Cardiac muscle cell (in vitro differentiated cells and primary cell): ENCODE results near the gene COL28A1. TPM values are rescaled to one million over a fixed set of nuclear protein-coding genes. Genes with fewer than 3 reads are reported as not detected.

Source experiments
- DNase-seq, 2 donors: peaks; one replicate each; pipeline versions ENCODE4 v3.0.0 to v3.0.0-alpha.2; 2010 to 2017; ENCODE audit warnings: low read depth in 1 of 2, low spot score in 1 of 2
- H3K27ac ChIP-seq: fragments of 200-600 bp; sonication (generic); 2 replicates; pipeline ENCODE4 v1.5.1; 2016
- H3K27me3 ChIP-seq: fragments of 200-600 bp; sonication (generic); 2 replicates; pipeline ENCODE4 v1.6.0; 2016; ENCODE audit warnings: control low read depth
- H3K36me3 ChIP-seq: fragments of 200-600 bp; sonication (generic); 2 replicates; pipeline ENCODE4 v1.5.1; 2016; ENCODE audit warnings: control low read depth
- H3K4me1 ChIP-seq: fragments of 200-600 bp; sonication (generic); 2 replicates; pipeline ENCODE4 v1.8.1; 2017; ENCODE audit warnings: low read depth, mild to moderate bottlenecking, mixed run types
- H3K4me3 ChIP-seq: fragments of 200-600 bp; sonication (generic); 2 replicates; pipeline ENCODE4 v1.5.1; 2016; ENCODE audit warnings: mild to moderate bottlenecking
- H3K9me3 ChIP-seq: fragments of 200-600 bp; sonication (generic); 2 replicates; pipeline ENCODE4 v1.5.1; 2017; ENCODE audit warnings: low read depth, mild to moderate bottlenecking, control low read depth
- polyA plus RNA-seq: library from polyadenylated mRNA; unstranded; fragments of >200 nt; fragmentation: Nextera tagmentation; extraction: Ambion mirVana; gene quantifications from 2 replicates; pipeline ENCODE4 v1.2.1, GENCODE V29; 2016
- total RNA-seq: library from RNA; depleted of rRNA; stranded (reverse); fragments of >200 nt; gene quantifications from 2 replicates; pipeline ENCODE4 v1.2.3, GENCODE V29; 2016
- TF ChIP-seq, protein P1 (sequence below): IDR thresholded peaks from 2 replicates; pipeline ENCODE4 v1.5.1; 2012; ENCODE audit warnings: low read depth, mild to moderate bottlenecking, low read length

COL28A1 gene
- total and polyA plus RNA-seq, 2 experiments from 2014 or later, result 0.65 to 0.83 TPM

DNA sequence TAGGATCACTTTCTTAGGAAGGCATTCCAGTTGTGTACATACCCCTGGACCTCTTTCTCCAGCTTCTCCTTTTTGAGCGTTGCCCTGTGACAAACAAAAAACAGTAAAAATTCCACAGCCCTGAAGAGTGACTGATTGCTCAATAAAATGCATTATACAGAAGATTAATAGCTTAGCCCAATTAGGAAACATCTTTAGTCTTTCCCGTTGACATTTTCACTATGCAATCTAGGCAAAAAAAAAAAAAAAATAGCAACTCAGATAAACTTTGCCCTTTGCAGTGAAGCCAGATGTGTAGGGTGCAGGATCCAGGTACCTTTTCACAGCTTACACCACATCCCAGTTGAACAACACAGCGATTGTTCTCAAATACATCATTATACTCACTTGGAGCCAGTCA is 17.9 kb downstream of the COL28A1 start:
- no peaks in the 10 kb centered on the region for H3K27me3 ChIP-seq
- no peak overlapping the region for H3K27ac ChIP-seq
- no peaks in the 10 kb centered on the region for H3K9me3 ChIP-seq
- no peaks in the 10 kb centered on the region for H3K4me1 ChIP-seq
- no peak overlapping the region for H3K4me3 ChIP-seq
- no peaks in the 10 kb centered on the region for H3K36me3 ChIP-seq
- no peak for DNase-seq
- TF ChIP-seq, protein P1, sequence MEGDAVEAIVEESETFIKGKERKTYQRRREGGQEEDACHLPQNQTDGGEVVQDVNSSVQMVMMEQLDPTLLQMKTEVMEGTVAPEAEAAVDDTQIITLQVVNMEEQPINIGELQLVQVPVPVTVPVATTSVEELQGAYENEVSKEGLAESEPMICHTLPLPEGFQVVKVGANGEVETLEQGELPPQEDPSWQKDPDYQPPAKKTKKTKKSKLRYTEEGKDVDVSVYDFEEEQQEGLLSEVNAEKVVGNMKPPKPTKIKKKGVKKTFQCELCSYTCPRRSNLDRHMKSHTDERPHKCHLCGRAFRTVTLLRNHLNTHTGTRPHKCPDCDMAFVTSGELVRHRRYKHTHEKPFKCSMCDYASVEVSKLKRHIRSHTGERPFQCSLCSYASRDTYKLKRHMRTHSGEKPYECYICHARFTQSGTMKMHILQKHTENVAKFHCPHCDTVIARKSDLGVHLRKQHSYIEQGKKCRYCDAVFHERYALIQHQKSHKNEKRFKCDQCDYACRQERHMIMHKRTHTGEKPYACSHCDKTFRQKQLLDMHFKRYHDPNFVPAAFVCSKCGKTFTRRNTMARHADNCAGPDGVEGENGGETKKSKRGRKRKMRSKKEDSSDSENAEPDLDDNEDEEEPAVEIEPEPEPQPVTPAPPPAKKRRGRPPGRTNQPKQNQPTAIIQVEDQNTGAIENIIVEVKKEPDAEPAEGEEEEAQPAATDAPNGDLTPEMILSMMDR, result no peak

DNA sequence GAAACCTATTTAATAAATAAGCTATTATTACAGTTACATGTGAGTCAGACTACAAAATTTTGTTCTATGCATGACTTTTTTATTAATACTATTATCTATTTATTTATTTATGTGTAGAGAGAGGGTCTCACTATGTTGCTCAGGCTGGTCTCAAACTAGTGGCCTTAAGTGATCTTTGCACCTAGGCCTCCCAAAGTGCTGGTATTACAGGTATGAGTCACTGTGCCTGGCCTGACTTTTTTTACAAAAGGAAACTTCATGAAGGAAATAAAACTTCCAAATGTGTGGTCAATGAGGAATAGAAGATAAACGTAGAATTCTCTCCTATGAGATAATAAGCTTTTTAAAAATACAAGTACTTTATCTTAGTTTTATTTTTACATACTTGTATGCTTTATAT is 19.0 kb downstream of the COL28A1 start:
- TF ChIP-seq, protein P1, result no peak
- no peak for DNase-seq
- Histone ChIP-seq H3K36me3 (no peaks in the 10 kb centered on the region), H3K27me3 (no peaks in the 10 kb centered on the region), H3K4me1 (no peaks in the 10 kb centered on the region), H3K9me3 (no peaks in the 10 kb centered on the region), H3K27ac (no peak overlapping the region), H3K4me3 (no peak overlapping the region)

DNA sequence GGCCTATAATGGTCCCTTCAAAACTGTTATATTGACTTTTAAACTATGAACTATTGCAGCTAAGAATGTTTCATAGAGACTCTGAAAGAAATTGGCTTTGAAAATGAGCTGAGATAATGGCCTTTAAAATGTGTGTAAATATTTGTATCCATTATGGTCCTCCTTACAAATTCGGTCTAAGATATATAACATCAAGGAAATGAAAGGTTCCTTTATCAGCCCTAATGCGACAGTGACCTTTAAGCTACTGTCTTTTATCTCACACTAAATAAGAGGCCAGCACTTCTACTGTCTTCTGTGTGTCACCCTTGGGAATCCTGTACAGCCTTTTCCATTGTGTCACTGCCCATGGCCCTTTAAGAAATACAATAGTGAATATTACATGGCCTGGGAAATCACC is 19.5 kb downstream of the COL28A1 start:
- no peaks in the 10 kb centered on the region for H3K9me3 ChIP-seq
- TF ChIP-seq, protein P1, result no peak
- no peaks in the 10 kb centered on the region for H3K27me3 ChIP-seq
- no peak overlapping the region for H3K27ac ChIP-seq
- DNase-seq, result no peak
- H3K4me3 ChIP-seq, result no peak overlapping the region
- no peaks in the 10 kb centered on the region for H3K36me3 ChIP-seq
- no peaks in the 10 kb centered on the region for H3K4me1 ChIP-seq

DNA sequence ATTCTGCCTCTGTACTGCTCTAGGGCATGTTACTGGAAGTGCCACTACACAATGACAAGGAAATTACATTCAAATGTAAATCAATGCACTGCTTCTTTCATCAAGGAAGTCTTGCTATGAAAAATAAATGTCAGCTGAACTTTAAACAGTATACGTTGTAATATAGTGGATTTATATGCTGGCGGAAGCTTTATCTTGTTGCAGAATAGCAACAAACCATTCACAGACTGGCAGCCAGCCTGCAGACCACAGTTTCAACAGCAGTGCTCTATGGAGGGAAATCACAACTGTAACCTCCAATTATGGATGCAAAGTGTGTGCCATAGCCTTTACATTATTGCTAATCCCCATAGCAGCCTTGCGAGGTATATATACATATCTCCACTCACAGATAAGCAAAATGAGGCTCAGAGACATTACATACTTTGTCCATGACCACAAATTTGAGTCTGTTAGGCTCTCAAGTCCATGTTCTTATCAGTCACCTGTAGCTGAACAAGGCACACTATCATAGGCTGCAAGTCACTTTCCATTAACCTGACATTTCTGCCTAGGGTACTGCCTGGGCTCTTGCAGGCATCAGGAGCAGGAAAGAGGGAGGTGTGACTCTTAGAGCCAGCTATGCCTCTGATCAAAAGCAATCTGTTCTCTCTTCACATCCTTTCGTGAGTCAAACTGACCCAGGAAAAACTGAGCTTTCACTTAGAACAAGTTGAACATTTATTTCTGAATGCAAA is 22.6 kb downstream of the COL28A1 start:
- H3K9me3 ChIP-seq, result no peaks in the 10 kb centered on the region
- DNase-seq, result peak in 1 of 2 donors; percentile 10
- no peak overlapping the region for H3K4me3 ChIP-seq
- H3K27ac ChIP-seq, result no peak overlapping the region
- TF ChIP-seq, protein P1, result no peak
- H3K4me1 ChIP-seq, result no peaks in the 10 kb centered on the region
- H3K27me3 ChIP-seq, result no peaks in the 10 kb centered on the region
- no peaks in the 10 kb centered on the region for H3K36me3 ChIP-seq

DNA sequence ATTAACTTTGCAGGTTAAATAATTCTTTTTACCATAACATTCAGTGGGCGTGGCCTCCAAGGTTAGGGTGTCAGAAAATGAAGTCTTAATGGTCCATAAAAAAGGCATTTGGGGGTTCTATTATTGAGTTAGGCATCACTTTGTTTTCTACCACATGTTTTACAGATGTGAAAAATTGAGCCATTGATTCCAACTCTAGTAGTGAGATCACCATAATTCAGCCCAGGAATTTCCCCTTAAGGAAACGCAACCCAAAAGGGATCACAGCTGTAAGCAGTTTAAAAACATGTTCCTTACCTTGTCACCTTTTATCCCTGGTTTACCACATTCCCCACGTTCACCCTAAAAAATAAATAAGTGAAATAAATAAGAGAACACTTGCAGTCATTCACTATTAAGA is 24.9 kb downstream of the COL28A1 start:
- DNase-seq, result no peak
- H3K4me3 ChIP-seq, result no peak overlapping the region
- no peaks in the 10 kb centered on the region for H3K36me3 ChIP-seq
- H3K9me3 ChIP-seq, result no peaks in the 10 kb centered on the region
- no peaks in the 10 kb centered on the region for H3K4me1 ChIP-seq
- no peaks in the 10 kb centered on the region for H3K27me3 ChIP-seq
- TF ChIP-seq, protein P1, result no peak
- H3K27ac ChIP-seq, result no peak overlapping the region

DNA sequence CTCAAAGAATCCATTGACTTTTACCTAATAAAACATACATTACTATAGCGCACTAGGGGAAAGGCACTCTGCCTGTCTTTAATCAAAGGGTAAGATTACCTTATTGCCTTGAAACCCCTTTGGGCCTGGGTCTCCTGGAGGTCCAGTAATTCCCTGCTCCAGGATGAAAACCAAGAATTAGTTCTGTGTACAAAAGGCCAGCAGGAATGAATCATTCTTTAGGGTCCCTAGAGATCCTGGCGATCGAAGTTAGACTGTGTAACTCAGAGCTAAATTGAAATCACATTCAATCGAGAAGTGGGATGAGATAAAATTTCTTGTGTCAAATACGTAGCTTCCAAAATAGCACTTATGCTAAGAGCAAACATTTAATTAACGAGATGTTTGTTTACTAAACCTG is 29.8 kb downstream of the COL28A1 start:
- Histone ChIP-seq H3K36me3 (no peaks in the 10 kb centered on the region), H3K9me3 (no peaks in the 10 kb centered on the region), H3K27ac (no peak overlapping the region), H3K27me3 (no peaks in the 10 kb centered on the region), H3K4me1 (no peaks in the 10 kb centered on the region), H3K4me3 (no peak overlapping the region)
- no peak for DNase-seq
- TF ChIP-seq, protein P1, result no peak
